Hepatocyte (in vitro differentiated cells): ENCODE data around the gene EDC3.

Experiments
- EZH2 ChIP-seq: fragments of 200-600 bp; sonication (generic); IDR thresholded peaks from 2 replicates; pipeline ENCODE4 v1.6.1; 2016; ENCODE audit warnings: antibody characterized with exemption, mild to moderate bottlenecking, borderline replicate concordance
- EZH2phosphoT487 ChIP-seq: fragments of 200-600 bp; sonication (generic); IDR thresholded peaks from one replicate; pipeline ENCODE4 v1.6.1; 2018; ENCODE audit warnings: antibody characterized with exemption, mild to moderate bottlenecking, low read depth, moderate library complexity; ENCODE audit not compliant: unreplicated experiment, severe bottlenecking
- TF ChIP-seq, protein P1 (sequence below): fragments of 200-600 bp; sonication (generic); IDR thresholded peaks from 2 replicates; pipeline ENCODE4 v1.5.1; 2016; ENCODE audit warnings: antibody characterized with exemption, mild to moderate bottlenecking; ENCODE audit not compliant: poor library complexity

- TF ChIP-seq, protein P1, sequence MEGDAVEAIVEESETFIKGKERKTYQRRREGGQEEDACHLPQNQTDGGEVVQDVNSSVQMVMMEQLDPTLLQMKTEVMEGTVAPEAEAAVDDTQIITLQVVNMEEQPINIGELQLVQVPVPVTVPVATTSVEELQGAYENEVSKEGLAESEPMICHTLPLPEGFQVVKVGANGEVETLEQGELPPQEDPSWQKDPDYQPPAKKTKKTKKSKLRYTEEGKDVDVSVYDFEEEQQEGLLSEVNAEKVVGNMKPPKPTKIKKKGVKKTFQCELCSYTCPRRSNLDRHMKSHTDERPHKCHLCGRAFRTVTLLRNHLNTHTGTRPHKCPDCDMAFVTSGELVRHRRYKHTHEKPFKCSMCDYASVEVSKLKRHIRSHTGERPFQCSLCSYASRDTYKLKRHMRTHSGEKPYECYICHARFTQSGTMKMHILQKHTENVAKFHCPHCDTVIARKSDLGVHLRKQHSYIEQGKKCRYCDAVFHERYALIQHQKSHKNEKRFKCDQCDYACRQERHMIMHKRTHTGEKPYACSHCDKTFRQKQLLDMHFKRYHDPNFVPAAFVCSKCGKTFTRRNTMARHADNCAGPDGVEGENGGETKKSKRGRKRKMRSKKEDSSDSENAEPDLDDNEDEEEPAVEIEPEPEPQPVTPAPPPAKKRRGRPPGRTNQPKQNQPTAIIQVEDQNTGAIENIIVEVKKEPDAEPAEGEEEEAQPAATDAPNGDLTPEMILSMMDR = no peak
- TF ChIP-seq EZH2 (no peak), EZH2phosphoT487 (no peak)
These were observed 49.3 kb downstream of the EDC3 start for GRCh38 chr15:74646480-74646879.
